HS-27A (cell line): ENCODE data around the gene TJAP1.
"Not testable (repeated sequence)": the region's sequence is repeated elsewhere in the genome, so short reads cannot be mapped to it uniquely, and the experiment has no call there.

Experiments
- DNase-seq: peaks from one replicate; pipeline ENCODE4 v3.0.0-alpha.2; 2012; ENCODE audit warnings: low read depth, missing footprints

The TJAP1 gene

GRCh38 chr6:43532201-43532600, 54.8 kb downstream of the TJAP1 start:
- DNase-seq, result no peak

DNA sequence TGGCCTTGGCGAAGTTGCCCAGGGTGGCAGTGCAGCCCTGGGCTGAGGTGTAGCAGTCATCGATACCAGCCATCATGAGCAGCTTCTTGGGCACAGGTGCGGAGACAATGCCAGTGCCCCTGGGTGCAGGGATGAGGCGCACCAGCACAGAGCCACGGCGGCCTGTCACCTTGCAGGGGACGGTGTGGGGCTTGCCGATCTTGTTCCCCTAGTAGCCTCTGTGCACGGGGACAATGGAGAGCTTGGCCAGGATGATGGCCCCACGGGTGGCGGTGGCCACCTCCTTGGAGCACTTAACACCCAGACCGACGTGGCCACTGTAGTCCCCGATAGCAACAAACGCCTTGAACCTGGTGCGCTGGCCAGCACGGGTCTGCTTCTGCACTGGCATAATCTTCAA, 61.6 kb downstream of the TJAP1 start:
- DNase-seq, result not testable (repeated sequence)

DNA sequence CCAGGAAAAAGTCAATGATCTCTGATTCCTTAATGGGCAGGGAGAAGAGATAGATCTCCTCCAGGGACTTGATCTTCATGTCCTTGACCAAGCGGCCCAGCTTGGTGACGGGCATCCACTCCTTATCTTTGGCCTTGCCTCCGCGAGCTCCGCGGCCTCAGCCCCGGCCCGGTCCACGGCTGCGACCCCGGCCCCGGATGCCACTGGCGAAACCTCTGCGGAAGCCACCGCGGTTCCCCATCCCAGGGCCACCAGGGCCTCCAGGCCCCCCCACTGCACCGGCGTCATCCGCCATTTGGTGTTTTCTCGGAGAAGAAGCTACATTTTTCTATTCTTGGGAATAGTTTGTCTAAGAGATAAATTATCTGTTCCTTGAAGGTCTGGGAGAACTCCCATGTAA, 62.0 kb downstream of the TJAP1 start:
- DNase-seq, result not testable (repeated sequence)

DNA sequence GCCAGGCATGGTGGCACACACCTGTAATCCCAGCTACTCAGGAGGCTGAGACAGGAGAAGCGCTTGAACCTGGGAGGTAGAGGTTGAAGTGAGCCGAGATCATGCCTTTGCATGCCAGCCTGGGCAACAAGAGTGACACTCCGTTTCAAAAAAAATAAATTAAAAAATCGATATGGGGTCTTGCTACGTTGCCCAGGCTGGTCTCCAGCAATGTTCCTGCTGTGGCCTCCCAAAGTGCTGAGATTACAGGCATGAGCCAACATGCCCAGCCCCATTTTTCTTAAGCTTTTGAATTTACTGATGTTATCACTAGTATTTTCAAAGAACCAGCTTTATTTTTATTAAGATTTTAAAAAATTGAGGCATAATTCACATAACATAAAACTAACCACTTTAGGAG, 63.1 kb downstream of the TJAP1 start:
- no peak for DNase-seq

- no peak for DNase-seq
These were observed 64.6 kb downstream of the TJAP1 start for GRCh38 chr6:43541774-43542471.

DNA sequence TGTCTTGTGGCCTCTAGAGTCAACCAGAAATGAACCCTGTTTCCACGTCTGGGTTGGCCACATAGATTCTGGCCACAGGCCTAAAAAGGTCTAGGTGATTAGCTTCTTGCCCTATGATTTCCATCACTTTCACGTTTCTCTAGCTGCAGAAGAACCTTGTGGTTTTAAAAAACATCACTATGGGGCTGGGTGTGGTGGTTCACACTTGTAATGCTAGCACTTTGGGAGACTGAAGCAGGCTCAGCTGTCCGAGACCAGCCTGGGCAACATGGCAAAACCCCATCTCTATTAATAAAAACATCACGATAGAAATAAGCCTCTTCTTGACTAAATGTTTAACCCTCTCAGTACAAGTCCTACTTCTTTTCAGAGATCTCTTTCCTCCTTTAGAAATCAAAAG, 67.1 kb downstream of the TJAP1 start:
- no peak for DNase-seq

DNA sequence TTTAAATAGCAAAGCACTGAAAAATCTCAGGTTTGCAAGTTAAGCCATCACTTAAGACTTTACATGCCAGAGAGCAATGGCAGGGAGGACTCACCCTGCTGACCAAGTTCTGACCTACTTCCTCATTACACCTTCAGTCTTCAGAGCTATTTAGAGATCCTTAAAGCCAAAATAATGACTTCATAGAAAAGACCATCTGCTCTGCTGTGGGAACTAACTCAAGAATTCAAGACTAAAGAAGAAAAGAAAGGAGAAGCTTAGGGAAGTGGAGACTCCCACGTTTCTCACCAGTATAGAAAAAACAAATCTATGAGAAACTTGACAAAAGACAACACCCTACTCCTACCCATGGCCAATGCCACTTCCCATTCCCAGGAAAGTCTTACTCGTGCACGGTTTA, 69.9 kb downstream of the TJAP1 start:
- DNase-seq, result no peak
